K562 (cell line): ENCODE measurements around the gene ZNF655. TPM values are rescaled to one million over a fixed set of nuclear protein-coding genes. Genes with fewer than 3 reads are reported as not detected.

Experiments used
- FOXA3 ChIP-seq, 2 experiments: fragments of 450-650 bp in 1 of 2; sonication (generic) in 1 of 2; formaldehyde crosslinking; IDR thresholded peaks in 1 of 2; conservative IDR thresholded peaks in 1 of 2; 2 replicates each; pipeline versions ENCODE4 v1.4.0 to v1.8.0; 2020 to 2022; ENCODE audit warnings: mild to moderate bottlenecking in 2 of 2, missing genetic modification reagents in 1 of 2
- HDAC8 ChIP-seq: fragments of 450-650 bp; IDR thresholded peaks from 2 replicates; pipeline ENCODE4 v1.6.1; 2016; ENCODE audit warnings: mild to moderate bottlenecking, missing genetic modification characterization, moderate library complexity, missing compliant biosample characterization
- RBBP5 ChIP-seq: fragments of 200-600 bp; sonication (generic); IDR thresholded peaks from 2 replicates; pipeline ENCODE4 v1.6.1; 2012; ENCODE audit warnings: borderline replicate concordance, mild to moderate bottlenecking, low read length, control low read depth, inconsistent platforms; ENCODE audit not compliant: insufficient read depth, poor library complexity, severe bottlenecking
- ZNF407 ChIP-seq: fragments of 450-650 bp; IDR thresholded peaks from 2 replicates; pipeline ENCODE4 v1.6.1; 2016; ENCODE audit warnings: low read depth
- polyA plus RNA-seq, 8 experiments: library from polyadenylated mRNA; depleted of rRNA in 4 of 8; stranded (reverse) in 5 of 8; unstranded in 3 of 8; fragments of >200 nt; fragmentation: Nextera tagmentation in 2 of 8; fragmentation: Illumina TruSeq in 1 of 8; extraction: Ambion mirVana in 2 of 8; extraction: Trizol in 1 of 8; gene quantifications; 2 replicates each; pipeline versions ENCODE4 v1.2.1 to v1.2.3, GENCODE V29; 2011 to 2014; ENCODE audit warnings: inconsistent platforms in 1 of 8, missing spikeins in 1 of 8
- total RNA-seq, 7 experiments: library from RNA; depleted of rRNA in 6 of 7; stranded (reverse); fragments of >200 nt in 6 of 7; fragmentation: Illumina TruSeq in 2 of 7; extraction: Trizol in 2 of 7; gene quantifications; 2 replicates each; pipeline versions ENCODE4 v1.2.1 to v1.2.3, GENCODE V29; 2011 to 2021; ENCODE audit warnings: low replicate concordance in 1 of 7

Gene ZNF655
- total and polyA plus RNA-seq, 9 of the 15 experiments (the other 6 are each of a cell fraction or from before 2014, with no cell fraction given) = 25.7 to 130 (median 95.2) TPM

DNA sequence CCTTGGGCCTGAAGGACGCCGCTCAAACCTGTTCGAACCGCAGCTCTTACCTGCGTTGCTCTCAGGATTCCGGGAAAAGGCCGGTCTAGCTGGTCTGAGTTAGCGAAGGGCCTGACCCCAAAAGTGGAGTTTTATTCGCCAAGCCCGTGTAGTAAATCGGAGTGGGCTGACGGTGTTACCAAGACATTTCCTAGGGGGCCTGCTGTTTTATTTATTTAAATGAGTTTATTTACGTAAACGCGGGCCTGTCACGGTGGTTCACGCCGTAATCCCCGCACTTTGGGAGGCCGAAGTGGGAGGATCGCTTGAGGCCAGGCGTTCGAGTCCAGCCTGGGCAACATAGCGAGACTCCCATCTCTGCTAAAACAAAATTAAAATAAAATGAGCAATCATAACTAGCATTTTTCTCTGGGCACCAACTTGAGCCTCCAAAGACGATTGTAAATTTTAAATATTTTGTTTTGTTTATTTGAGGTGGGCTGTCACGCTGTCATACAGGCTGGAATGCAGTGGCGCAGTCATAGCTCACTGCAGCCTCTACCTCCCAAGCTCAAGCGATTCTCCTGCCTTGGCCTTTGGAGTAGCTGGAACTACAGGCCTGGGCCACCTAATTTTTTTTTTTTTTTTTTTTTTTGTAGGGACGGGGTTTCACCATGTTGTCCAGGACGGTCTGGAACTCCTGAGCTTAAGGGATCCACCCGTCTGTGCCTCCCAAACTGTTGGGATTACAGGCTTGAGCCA is 903 bp downstream of the ZNF655 start (continued):
- TF ChIP-seq ZNF407 (no peak), HDAC8 (tag) (no peak), RBBP5 (peak; percentile 47), FOXA3 (CRISPR knock-in tag; conservative IDR thresholded peaks at IDR 0.05 in 1 of 2, IDR thresholded peaks at IDR 0.05 in 1 of 2) (no peak)
- TF ChIP-seq, all 486 proteins: peak for 24
